Psoas muscle (tissue), 8 donors: ENCODE measurements around the gene PCCA. TPM values are rescaled to one million over a fixed set of nuclear protein-coding genes. Genes with fewer than 3 reads are reported as not detected.

Experiments used
- ATAC-seq, 4 donors: fragments of 200-7000 bp; cut with Tn5 transposase; one replicate each; pipeline ENCODE4 v1.9.1; 2020; ENCODE audit warnings: moderate library complexity in 3 of 4, mild to moderate bottlenecking in 2 of 4
- DNase-seq, 2 donors: peaks; one replicate each; pipeline ENCODE4 v3.0.0-alpha.2; 2020
- H3K27ac ChIP-seq: fragments of 200-600 bp; one replicate; pipeline ENCODE4 v1.8.0; 2022
- H3K27me3 ChIP-seq, 3 donors: fragments of 200-600 bp in 1 of 3; one replicate each; pipeline versions ENCODE4 v1.6.1 to v1.8.0; 2013 to 2022; ENCODE audit warnings: low read length in 2 of 3, mild to moderate bottlenecking in 2 of 3, moderate library complexity in 1 of 3; ENCODE audit not compliant: insufficient read depth in 3 of 3
- H3K36me3 ChIP-seq, 2 donors: fragments of 200-600 bp in 1 of 2; one replicate each; pipeline versions ENCODE4 v1.6.1 to v1.8.0; 2013 to 2022; ENCODE audit warnings: low read depth in 1 of 2, mild to moderate bottlenecking in 1 of 2, moderate library complexity in 1 of 2; ENCODE audit not compliant: insufficient read depth in 1 of 2
- H3K4me1 ChIP-seq: fragments of 200-600 bp; one replicate; pipeline ENCODE4 v1.8.0; 2022
- H3K4me3 ChIP-seq: fragments of 200-600 bp; one replicate; pipeline ENCODE4 v1.8.0; 2022; ENCODE audit warnings: mild to moderate bottlenecking
- H3K9me3 ChIP-seq: fragments of 200-600 bp; one replicate; pipeline ENCODE4 v1.8.0; 2022
- CTCF ChIP-seq: fragments of 200-600 bp; IDR thresholded peaks from one replicate; pipeline ENCODE4 v1.8.0; 2022; ENCODE audit warnings: antibody characterized with exemption
- WGBS, 3 donors: extraction: QIAGEN DNeasy Blood & Tissue Kit; methylation state at CpG; one replicate each; pipeline versions ENCODE4 v1.1.6 to v1.1.7; 2013; 5-methylcytosine and 5-hydroxymethylcytosine counted together
- intact Hi-C, 2 donors: fragments of 100-400 bp; cut with DNase I; formaldehyde crosslinking; loops; one replicate each; pipeline versions ENCODE4 v1.11.0 to v1.14.2; 2022
- polyA plus RNA-seq, 3 donors: library from polyadenylated mRNA; stranded (reverse); fragments of 200-250 nt; gene quantifications; one replicate each; pipeline ENCODE4 v1.2.3, GENCODE V29; 2013
- total RNA-seq, 4 donors: library from RNA; stranded (reverse); fragmentation: NEBNext Ultra II Directional in 2 of 4; extraction: Animal tissue kit (Norgen Biotek cat#: 25700) in 2 of 4; gene quantifications; one replicate each; pipeline versions ENCODE4 v1.2.1 to v1.2.4, GENCODE V29; 2021 to 2023
- donor health status: healthy with polysubstance abuse.
- donor health status: DM: no; HTN: no; CAD: no; lungs with moderate emphysema.
- donor health status: Bipolar disorder and iron deficiency.
- donor health status: healthy.
- donor health status: DM: yes; HTN: yes; CAD: no.
- donor health status: DM: no; HTN: no; CAD: no.
- donor health status: DM: no; HTN: no; CAD: no.
- donor health status: DM: yes; HTN: yes; CAD: no.

Gene PCCA
- total and polyA plus RNA-seq, 7 donors, result 6.2 to 23.9 (median 13.3) TPM

DNA sequence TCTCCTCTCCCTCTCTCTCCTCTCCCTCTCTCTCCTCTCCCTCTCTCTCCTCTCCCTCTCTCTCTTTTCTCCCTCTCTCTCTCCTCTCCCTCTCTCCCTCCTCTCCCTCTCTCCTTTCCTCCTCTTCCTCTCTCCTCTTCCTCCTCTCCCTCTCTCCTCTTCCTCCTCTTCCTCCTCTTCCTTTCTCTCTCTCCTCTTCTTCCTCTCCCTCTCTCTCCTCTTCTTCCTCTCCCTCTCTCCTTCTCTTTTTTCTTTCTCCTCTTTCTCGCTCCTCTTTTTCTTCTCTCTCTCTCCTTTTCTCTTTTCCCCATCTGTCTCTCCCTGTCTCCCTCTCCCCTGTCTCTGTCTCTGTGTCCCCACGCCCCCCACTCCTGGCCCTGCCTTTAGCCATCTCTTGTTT lies 363.0 kb downstream of the PCCA start:
- intact Hi-C loops, result no loop called here
- no peak for ATAC-seq

DNA sequence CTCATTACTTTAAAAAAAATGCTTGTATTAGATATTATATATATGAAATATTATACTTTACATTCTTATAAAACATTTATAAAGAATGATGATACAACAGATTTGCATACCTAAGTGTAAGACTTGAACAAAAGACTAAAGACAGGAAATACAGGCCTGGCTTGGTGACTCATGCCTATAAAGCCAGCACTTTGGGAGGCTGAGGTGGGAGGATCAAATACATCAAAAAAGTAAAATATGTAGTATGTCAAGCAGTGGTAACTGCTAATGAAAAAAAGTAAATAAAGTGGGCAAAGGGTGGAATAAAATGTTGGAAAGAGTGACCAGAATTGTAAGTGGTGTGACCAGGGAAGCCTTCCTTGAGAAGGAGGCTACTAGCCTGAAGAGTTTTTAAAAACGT lies 366.0 kb downstream of the PCCA start:
- WGBS, 3 donors, result 88 to 98% (median 92%) methylated on average over 1 of the region's 1 CpG

More for the DNA sequence above, 363.0 kb downstream of the PCCA start:
- WGBS, 3 donors, result 96 to 98% (median 98%) methylated on average over 2 of the region's 2 CpGs
- no peak for DNase-seq
- peaks cover 0 to 5% of the 10 kb centered on the region in 2 donors for H3K36me3 ChIP-seq
- H3K27ac ChIP-seq, result no peak overlapping the region
- no peaks in the 10 kb centered on the region for H3K9me3 ChIP-seq
- H3K4me3 ChIP-seq, result no peak overlapping the region
- no peaks in the 10 kb centered on the region for H3K27me3 ChIP-seq
- no peak for TF ChIP-seq CTCF
- H3K4me1 ChIP-seq, result no peaks in the 10 kb centered on the region

GRCh38 chr13:100458673-100459072 lies 369.8 kb downstream of the PCCA start:
- 95 to 99% (median 97%) methylated on average over 4 of the region's 4 CpGs for WGBS, 3 donors
- no peak for DNase-seq
- no peaks in the 10 kb centered on the region for H3K27me3 ChIP-seq
- TF ChIP-seq CTCF, result no peak
- no peak overlapping the region for H3K27ac ChIP-seq
- H3K9me3 ChIP-seq, result peaks cover 6% of the 10 kb centered on the region
- no peaks in the 10 kb centered on the region for H3K4me1 ChIP-seq
- intact Hi-C loops, result no loop called here
- no peaks in the 10 kb centered on the region for H3K36me3 ChIP-seq
- no peak for ATAC-seq
- H3K4me3 ChIP-seq, result no peak overlapping the region

More for the DNA sequence above, 366.0 kb downstream of the PCCA start:
- no peak for TF ChIP-seq CTCF
- DNase-seq, result no peak
- intact Hi-C loops, result no loop called here
- Histone ChIP-seq H3K4me1 (no peaks in the 10 kb centered on the region), H3K27me3 (no peaks in the 10 kb centered on the region), H3K27ac (no peak overlapping the region), H3K4me3 (no peak overlapping the region), H3K36me3 (no peaks in the 10 kb centered on the region), H3K9me3 (peaks cover 6% of the 10 kb centered on the region)
- no peak for ATAC-seq

- intact Hi-C loops, result no loop called here
These were observed 370.9 kb downstream of the PCCA start for GRCh38 chr13:100459747-100460146.

More at GRCh38 chr13:100459747-100460146, 370.9 kb downstream of the PCCA start:
- DNase-seq (no peak), ATAC-seq (no peak)
- TF ChIP-seq CTCF, result no peak
- Histone ChIP-seq H3K9me3 (peaks cover 6% of the 10 kb centered on the region), H3K4me3 (no peak overlapping the region), H3K27ac (no peak overlapping the region), H3K4me1 (no peaks in the 10 kb centered on the region), H3K36me3 (no peaks in the 10 kb centered on the region), H3K27me3 (no peaks in the 10 kb centered on the region)
- 91 to 98% (median 94%) methylated on average over 5 of the region's 5 CpGs for WGBS, 3 donors
